Mesenchymal stem cell (in vitro differentiated cells and primary cell): Measurements from ENCODE around the gene ACTN4.
"Not testable (repeated sequence)": the region's sequence is repeated elsewhere in the genome, so short reads cannot be mapped to it uniquely, and the experiment has no call there.

Experiments
- DNase-seq: peaks from one replicate; pipeline ENCODE4 v3.0.0-alpha.2; 2013
- H2AFZ ChIP-seq: one replicate; pipeline ENCODE4 v1.6.1; 2013; ENCODE audit warnings: low read depth, mild to moderate bottlenecking, control low read depth, inconsistent platforms, low read length, moderate library complexity
- H2AK5ac ChIP-seq: 2 replicates; pipeline ENCODE4 v1.6.1; 2013; ENCODE audit warnings: low read length, moderate library complexity, mild to moderate bottlenecking, inconsistent platforms; ENCODE audit not compliant: severe bottlenecking
- H2BK120ac ChIP-seq: one replicate; pipeline ENCODE4 v1.6.1; 2013; ENCODE audit warnings: low read depth, mild to moderate bottlenecking, inconsistent platforms, low read length, moderate library complexity
- H2BK12ac ChIP-seq, 2 experiments: one replicate each; pipeline ENCODE4 v1.6.1; 2013; ENCODE audit warnings: inconsistent platforms in 2 of 2, low read length in 2 of 2, mild to moderate bottlenecking in 2 of 2, moderate library complexity in 2 of 2, control low read depth in 1 of 2
- H2BK15ac ChIP-seq: one replicate; pipeline ENCODE4 v1.6.1; 2013; ENCODE audit warnings: mild to moderate bottlenecking, low read depth, inconsistent platforms; ENCODE audit not compliant: poor library complexity, severe bottlenecking
- H2BK5ac ChIP-seq: 2 replicates; pipeline ENCODE4 v1.6.1; 2013; ENCODE audit warnings: low read depth, mild to moderate bottlenecking, low read length, control low read depth, inconsistent platforms; ENCODE audit not compliant: poor library complexity, severe bottlenecking
- H3K14ac ChIP-seq, 2 experiments: one replicate each; pipeline ENCODE4 v1.6.1; 2013; ENCODE audit warnings: inconsistent platforms in 2 of 2, low read length in 2 of 2, control low read depth in 1 of 2, mild to moderate bottlenecking in 1 of 2, moderate library complexity in 1 of 2
- H3K18ac ChIP-seq, 2 experiments: one replicate each; pipeline ENCODE4 v1.6.1; 2013; ENCODE audit warnings: inconsistent platforms in 2 of 2, low read length in 2 of 2, control low read depth in 1 of 2, low read depth in 1 of 2, mild to moderate bottlenecking in 1 of 2
- H3K23ac ChIP-seq, 2 experiments: one replicate each; pipeline ENCODE4 v1.6.1; 2013; ENCODE audit warnings: inconsistent platforms in 2 of 2, low read length in 2 of 2, mild to moderate bottlenecking in 2 of 2, moderate library complexity in 2 of 2, control low read depth in 1 of 2
- H3K27ac ChIP-seq: 2 replicates; pipeline ENCODE4 v1.5.1; 2013; ENCODE audit warnings: mild to moderate bottlenecking, moderate library complexity, low read length, control low read depth, inconsistent platforms; ENCODE audit not compliant: poor library complexity, severe bottlenecking
- H3K27me3 ChIP-seq, 2 experiments: 2 replicates each; pipeline versions ENCODE4 v1.6.1 to v1.7.0; 2013; ENCODE audit warnings: low read length in 2 of 2, mild to moderate bottlenecking in 2 of 2, moderate library complexity in 2 of 2, control low read depth in 1 of 2, inconsistent platforms in 1 of 2; ENCODE audit not compliant: control insufficient read depth in 1 of 2, insufficient read depth in 1 of 2
- H3K36me3 ChIP-seq, 2 experiments: 2 replicates each; pipeline versions ENCODE4 v1.6.1 to v1.7.0; 2013; ENCODE audit warnings: low read length in 2 of 2, control low read depth in 1 of 2, inconsistent platforms in 1 of 2, low read depth in 1 of 2, mild to moderate bottlenecking in 1 of 2; ENCODE audit not compliant: insufficient read depth in 2 of 2, control insufficient read depth in 1 of 2
- H3K4ac ChIP-seq, 2 experiments: one replicate each; pipeline ENCODE4 v1.6.1; 2013; ENCODE audit warnings: inconsistent platforms in 2 of 2, low read length in 2 of 2, mild to moderate bottlenecking in 2 of 2, moderate library complexity in 2 of 2, control low read depth in 1 of 2, low read depth in 1 of 2
- H3K4me1 ChIP-seq: 2 replicates; pipeline ENCODE4 v1.6.1; 2013; ENCODE audit warnings: low read depth, low read length, control low read depth; ENCODE audit not compliant: control insufficient read depth, insufficient read depth
- H3K4me2 ChIP-seq: 2 replicates; pipeline ENCODE4 v1.6.1; 2013; ENCODE audit warnings: low read length, mild to moderate bottlenecking, inconsistent platforms; ENCODE audit not compliant: poor library complexity, severe bottlenecking
- H3K4me3 ChIP-seq, 2 experiments: 2 replicates each; pipeline versions ENCODE4 v1.5.1 to v1.7.0; 2013; ENCODE audit warnings: low read length in 2 of 2, mild to moderate bottlenecking in 2 of 2, control low read depth in 1 of 2, low read depth in 1 of 2; ENCODE audit not compliant: insufficient read depth in 1 of 2
- H3K79me1 ChIP-seq: replicated peaks from 2 replicates; pipeline ENCODE4 v1.6.1; 2013; ENCODE audit warnings: mild to moderate bottlenecking, control low read depth, low read length, inconsistent platforms; ENCODE audit not compliant: poor library complexity, severe bottlenecking
- H3K9ac ChIP-seq: 2 replicates; pipeline ENCODE4 v1.7.0; 2013; ENCODE audit warnings: mild to moderate bottlenecking, low read length, moderate library complexity
- H3K9me3 ChIP-seq: 2 replicates; pipeline ENCODE4 v1.7.0; 2013; ENCODE audit warnings: mild to moderate bottlenecking, low read length; ENCODE audit not compliant: control insufficient read depth
- H4K8ac ChIP-seq: one replicate; pipeline ENCODE4 v1.6.1; 2013; ENCODE audit warnings: inconsistent platforms, mild to moderate bottlenecking, low read length, moderate library complexity
- H4K91ac ChIP-seq: one replicate; pipeline ENCODE4 v1.6.1; 2013; ENCODE audit warnings: mild to moderate bottlenecking, low read length, inconsistent platforms
- WGBS: methylation state at CpG from one replicate; pipeline ENCODE4 v1.1.7; 2013; ENCODE audit warnings: mixed read lengths; 5-methylcytosine and 5-hydroxymethylcytosine counted together

Gene ACTN4

GRCh38 chr19:38624822-38625221 lies 22.6 kb upstream of the ACTN4 start:
- H3K4me3 ChIP-seq = no peak overlapping the region
- H3K23ac ChIP-seq = no peak overlapping the region
- H3K4me2 ChIP-seq = no peak overlapping the region
- H4K91ac ChIP-seq = no peak overlapping the region
- no peak overlapping the region for H3K14ac ChIP-seq
- H3K4me1 ChIP-seq = peaks cover 7% of the 10 kb centered on the region
- H3K18ac ChIP-seq = no peak overlapping the region
- no peak overlapping the region for H3K27ac ChIP-seq
- 93% methylated on average over 3 of the region's 3 CpGs for WGBS
- H3K4ac ChIP-seq = no peak overlapping the region
- no peak overlapping the region for H2BK5ac ChIP-seq
- no peak overlapping the region for H2BK120ac ChIP-seq
- no peak for DNase-seq
- no peak overlapping the region for H2BK12ac ChIP-seq
- H3K36me3 ChIP-seq = peaks cover 80 to 89% of the 10 kb centered on the region in 2 experiments
- H2AFZ ChIP-seq = no peak overlapping the region
- no peak overlapping the region for H4K8ac ChIP-seq
- H2BK15ac ChIP-seq = no peak overlapping the region
- no peaks in the 10 kb centered on the region for H3K9me3 ChIP-seq
- H2AK5ac ChIP-seq = no peak overlapping the region
- H3K79me1 ChIP-seq = peaks cover 41% of the 10 kb centered on the region
- H3K9ac ChIP-seq = no peak overlapping the region
- H3K27me3 ChIP-seq = no peaks in the 10 kb centered on the region

GRCh38 chr19:38626401-38626800 lies 21.0 kb upstream of the ACTN4 start:
- H3K4ac ChIP-seq = no peak overlapping the region
- no peak overlapping the region for H3K23ac ChIP-seq
- H3K9ac ChIP-seq = no peak overlapping the region
- no peak overlapping the region for H2BK120ac ChIP-seq
- no peak overlapping the region for H4K8ac ChIP-seq
- H3K4me2 ChIP-seq = no peak overlapping the region
- no peak overlapping the region for H2BK12ac ChIP-seq
- H2BK15ac ChIP-seq = no peak overlapping the region
- H3K14ac ChIP-seq = no peak overlapping the region
- H4K91ac ChIP-seq = no peak overlapping the region
- no peaks in the 10 kb centered on the region for H3K4me1 ChIP-seq
- H3K4me3 ChIP-seq = no peak overlapping the region
- no peak overlapping the region for H3K27ac ChIP-seq
- H3K9me3 ChIP-seq = no peaks in the 10 kb centered on the region
- H2BK5ac ChIP-seq = no peak overlapping the region
- no peak overlapping the region for H2AK5ac ChIP-seq
- H3K27me3 ChIP-seq = no peaks in the 10 kb centered on the region
- no peak overlapping the region for H3K18ac ChIP-seq
- H2AFZ ChIP-seq = no peak overlapping the region
- DNase-seq = no peak
- peaks cover 32% of the 10 kb centered on the region for H3K79me1 ChIP-seq
- peaks cover 78 to 84% of the 10 kb centered on the region in 2 experiments for H3K36me3 ChIP-seq
- WGBS = 93% methylated on average over 4 of the region's 4 CpGs

- no peak overlapping the region for H3K23ac ChIP-seq
- H4K8ac ChIP-seq = no peak overlapping the region
- peaks cover 73 to 74% of the 10 kb centered on the region in 2 experiments for H3K36me3 ChIP-seq
- no peak overlapping the region for H2BK5ac ChIP-seq
- H2AFZ ChIP-seq = no peak overlapping the region
- H3K4me1 ChIP-seq = peaks cover 5% of the 10 kb centered on the region
- no peak overlapping the region for H4K91ac ChIP-seq
- WGBS = 98% methylated on average over 6 of the region's 6 CpGs
- H3K18ac ChIP-seq = no peak overlapping the region
- no peak overlapping the region for H3K14ac ChIP-seq
- H2BK120ac ChIP-seq = no peak overlapping the region
- no peak overlapping the region for H2AK5ac ChIP-seq
- peaks cover 28% of the 10 kb centered on the region for H3K79me1 ChIP-seq
- no peaks in the 10 kb centered on the region for H3K27me3 ChIP-seq
- no peak overlapping the region for H3K4me2 ChIP-seq
- DNase-seq = no peak
- H2BK15ac ChIP-seq = no peak overlapping the region
- H3K4ac ChIP-seq = no peak overlapping the region
- H2BK12ac ChIP-seq = no peak overlapping the region
- H3K27ac ChIP-seq = no peak overlapping the region
- no peak overlapping the region for H3K9ac ChIP-seq
- no peaks in the 10 kb centered on the region for H3K9me3 ChIP-seq
- no peak overlapping the region for H3K4me3 ChIP-seq
Observed at GRCh38 chr19:38629568-38629967, 17.9 kb upstream of the ACTN4 start.

GRCh38 chr19:38631301-38631700 lies 16.1 kb upstream of the ACTN4 start:
- H4K8ac ChIP-seq, H3K27me3 ChIP-seq, H3K9ac ChIP-seq: not testable (repeated sequence)

More at GRCh38 chr19:38631301-38631700, 16.1 kb upstream of the ACTN4 start:
- peaks cover 71 to 72% of the 10 kb centered on the region in 2 experiments for H3K36me3 ChIP-seq
- not testable (repeated sequence) for H3K4ac ChIP-seq, H2BK12ac ChIP-seq, H3K4me1 ChIP-seq, H3K18ac ChIP-seq, H4K91ac ChIP-seq, H2AFZ ChIP-seq, H2BK15ac ChIP-seq, H2BK120ac ChIP-seq, H3K4me3 ChIP-seq, H3K27ac ChIP-seq, H3K9me3 ChIP-seq, H3K4me2 ChIP-seq, H2AK5ac ChIP-seq, H2BK5ac ChIP-seq, DNase-seq, H3K23ac ChIP-seq, H3K14ac ChIP-seq
- 76% methylated on average over 6 of the region's 11 CpGs for WGBS
- H3K79me1 ChIP-seq = peaks cover 32% of the 10 kb centered on the region
